Activated naive CD4-positive, alpha-beta T cell treated with anti-CD3 and anti-CD28 coated beads, Interleukin-2, amount 50 U/mL, for 24 hours (primary cell): Measurements from ENCODE around the gene GUCY2F.

Experiments used
- H3K27ac Mint-ChIP-seq: one replicate; pipeline ENCODE4 v1.8.0; 2021; ENCODE audit warnings: mild to moderate bottlenecking, mixed read lengths
- H3K27me3 Mint-ChIP-seq: one replicate; pipeline ENCODE4 v1.8.0; 2021; ENCODE audit warnings: mixed read lengths
- H3K36me3 Mint-ChIP-seq: one replicate; pipeline ENCODE4 v1.8.0; 2021; ENCODE audit warnings: mixed read lengths
- H3K4me1 Mint-ChIP-seq: one replicate; pipeline ENCODE4 v1.8.0; 2021; ENCODE audit warnings: mixed read lengths
- H3K4me3 Mint-ChIP-seq: one replicate; pipeline ENCODE4 v1.8.0; 2021; ENCODE audit warnings: mild to moderate bottlenecking, mixed read lengths
- H3K9me3 Mint-ChIP-seq: one replicate; pipeline ENCODE4 v1.8.0; 2021; ENCODE audit warnings: mixed read lengths

The GUCY2F gene

GRCh38 chrX:109441266-109441665 is 40.6 kb downstream of the GUCY2F start:
- no peaks in the 10 kb centered on the region for H3K27me3 Mint-ChIP-seq
- no peak overlapping the region for H3K4me3 Mint-ChIP-seq
- H3K36me3 Mint-ChIP-seq = no peaks in the 10 kb centered on the region
- H3K4me1 Mint-ChIP-seq = no peaks in the 10 kb centered on the region
- H3K27ac Mint-ChIP-seq = no peak overlapping the region
- no peaks in the 10 kb centered on the region for H3K9me3 Mint-ChIP-seq

- no peak overlapping the region for H3K27ac Mint-ChIP-seq
- H3K9me3 Mint-ChIP-seq = no peaks in the 10 kb centered on the region
- H3K4me3 Mint-ChIP-seq = no peak overlapping the region
- H3K4me1 Mint-ChIP-seq = no peaks in the 10 kb centered on the region
- H3K36me3 Mint-ChIP-seq = no peaks in the 10 kb centered on the region
- H3K27me3 Mint-ChIP-seq = no peaks in the 10 kb centered on the region
Observed at GRCh38 chrX:109440475-109440874, 41.4 kb downstream of the GUCY2F start.

GRCh38 chrX:109409181-109409580 is 72.7 kb downstream of the GUCY2F start:
- Mint-ChIP-seq H3K36me3 (no peaks in the 10 kb centered on the region), H3K27me3 (peaks cover 6% of the 10 kb centered on the region), H3K4me1 (no peaks in the 10 kb centered on the region), H3K4me3 (no peak overlapping the region), H3K9me3 (no peaks in the 10 kb centered on the region), H3K27ac (no peak overlapping the region)

- no peaks in the 10 kb centered on the region for H3K9me3 Mint-ChIP-seq
- H3K27ac Mint-ChIP-seq = no peak overlapping the region
- no peak overlapping the region for H3K4me3 Mint-ChIP-seq
- no peaks in the 10 kb centered on the region for H3K27me3 Mint-ChIP-seq
- no peaks in the 10 kb centered on the region for H3K4me1 Mint-ChIP-seq
- H3K36me3 Mint-ChIP-seq = no peaks in the 10 kb centered on the region
Observed at GRCh38 chrX:109403922-109404321, 78.0 kb downstream of the GUCY2F start.

GRCh38 chrX:109399831-109400230 is 82.1 kb downstream of the GUCY2F start:
- Mint-ChIP-seq H3K36me3 (no peaks in the 10 kb centered on the region), H3K4me3 (no peak overlapping the region), H3K27ac (no peak overlapping the region), H3K27me3 (peaks cover 3% of the 10 kb centered on the region), H3K4me1 (no peaks in the 10 kb centered on the region), H3K9me3 (no peaks in the 10 kb centered on the region)

- Mint-ChIP-seq H3K27ac (no peak overlapping the region), H3K4me3 (no peak overlapping the region), H3K4me1 (no peaks in the 10 kb centered on the region), H3K36me3 (no peaks in the 10 kb centered on the region), H3K9me3 (no peaks in the 10 kb centered on the region), H3K27me3 (peaks cover 3% of the 10 kb centered on the region)
Observed at GRCh38 chrX:109398833-109399232, 83.1 kb downstream of the GUCY2F start.

GRCh38 chrX:109398061-109398460 is 83.8 kb downstream of the GUCY2F start:
- H3K4me3 Mint-ChIP-seq = no peak overlapping the region
- H3K36me3 Mint-ChIP-seq = no peaks in the 10 kb centered on the region
- no peaks in the 10 kb centered on the region for H3K9me3 Mint-ChIP-seq
- peaks cover 3% of the 10 kb centered on the region for H3K27me3 Mint-ChIP-seq
- no peaks in the 10 kb centered on the region for H3K4me1 Mint-ChIP-seq
- no peak overlapping the region for H3K27ac Mint-ChIP-seq

- no peak overlapping the region for H3K4me3 Mint-ChIP-seq
- peaks cover 3% of the 10 kb centered on the region for H3K27me3 Mint-ChIP-seq
- no peaks in the 10 kb centered on the region for H3K4me1 Mint-ChIP-seq
- no peaks in the 10 kb centered on the region for H3K36me3 Mint-ChIP-seq
- no peaks in the 10 kb centered on the region for H3K9me3 Mint-ChIP-seq
- no peak overlapping the region for H3K27ac Mint-ChIP-seq
Observed at GRCh38 chrX:109393859-109394258, 88.0 kb downstream of the GUCY2F start.

GRCh38 chrX:109392895-109393294 is 89.0 kb downstream of the GUCY2F start:
- Mint-ChIP-seq H3K27me3 (peaks cover 2% of the 10 kb centered on the region), H3K9me3 (no peaks in the 10 kb centered on the region), H3K4me1 (no peaks in the 10 kb centered on the region), H3K36me3 (no peaks in the 10 kb centered on the region), H3K4me3 (no peak overlapping the region), H3K27ac (no peak overlapping the region)

GRCh38 chrX:109390556-109390955 is 91.3 kb downstream of the GUCY2F start:
- Mint-ChIP-seq H3K27me3 (no peaks in the 10 kb centered on the region), H3K4me3 (no peak overlapping the region), H3K4me1 (no peaks in the 10 kb centered on the region), H3K36me3 (no peaks in the 10 kb centered on the region), H3K9me3 (no peaks in the 10 kb centered on the region), H3K27ac (no peak overlapping the region)

- Mint-ChIP-seq H3K27ac (no peak overlapping the region), H3K9me3 (no peaks in the 10 kb centered on the region), H3K36me3 (no peaks in the 10 kb centered on the region), H3K4me1 (no peaks in the 10 kb centered on the region), H3K27me3 (no peaks in the 10 kb centered on the region), H3K4me3 (no peak overlapping the region)
Observed at GRCh38 chrX:109389917-109390316, 92.0 kb downstream of the GUCY2F start.

- Mint-ChIP-seq H3K27ac (no peak overlapping the region), H3K9me3 (no peaks in the 10 kb centered on the region), H3K36me3 (no peaks in the 10 kb centered on the region), H3K4me1 (no peaks in the 10 kb centered on the region), H3K27me3 (no peaks in the 10 kb centered on the region), H3K4me3 (no peak overlapping the region)
Observed at GRCh38 chrX:109384699-109385098, 97.2 kb downstream of the GUCY2F start.

- H3K9me3 Mint-ChIP-seq = no peaks in the 10 kb centered on the region
- no peaks in the 10 kb centered on the region for H3K36me3 Mint-ChIP-seq
- no peaks in the 10 kb centered on the region for H3K27me3 Mint-ChIP-seq
- no peaks in the 10 kb centered on the region for H3K4me1 Mint-ChIP-seq
- H3K4me3 Mint-ChIP-seq = no peak overlapping the region
- H3K27ac Mint-ChIP-seq = no peak overlapping the region
Observed at GRCh38 chrX:109382332-109382731, 99.6 kb downstream of the GUCY2F start.

GRCh38 chrX:109378281-109378680 is 103.6 kb downstream of the GUCY2F start:
- Mint-ChIP-seq H3K36me3 (no peaks in the 10 kb centered on the region), H3K27ac (no peak overlapping the region), H3K9me3 (no peaks in the 10 kb centered on the region), H3K4me1 (no peaks in the 10 kb centered on the region), H3K27me3 (peaks cover 3% of the 10 kb centered on the region), H3K4me3 (no peak overlapping the region)

GRCh38 chrX:109374262-109374960 is 107.5 kb downstream of the GUCY2F start:
- no peak overlapping the region for H3K4me3 Mint-ChIP-seq
- H3K9me3 Mint-ChIP-seq = no peaks in the 10 kb centered on the region
- no peaks in the 10 kb centered on the region for H3K4me1 Mint-ChIP-seq
- no peaks in the 10 kb centered on the region for H3K36me3 Mint-ChIP-seq
- H3K27ac Mint-ChIP-seq = no peak overlapping the region
- peaks cover 5% of the 10 kb centered on the region for H3K27me3 Mint-ChIP-seq

- Mint-ChIP-seq H3K36me3 (no peaks in the 10 kb centered on the region), H3K4me1 (no peaks in the 10 kb centered on the region), H3K9me3 (no peaks in the 10 kb centered on the region), H3K27ac (no peak overlapping the region), H3K4me3 (no peak overlapping the region), H3K27me3 (peaks cover 5% of the 10 kb centered on the region)
Observed at GRCh38 chrX:109373468-109373867, 108.4 kb downstream of the GUCY2F start.

- Mint-ChIP-seq H3K27me3 (peaks cover 5% of the 10 kb centered on the region), H3K4me3 (no peak overlapping the region), H3K36me3 (no peaks in the 10 kb centered on the region), H3K27ac (no peak overlapping the region), H3K4me1 (no peaks in the 10 kb centered on the region), H3K9me3 (no peaks in the 10 kb centered on the region)
Observed at GRCh38 chrX:109372716-109373115, 109.2 kb downstream of the GUCY2F start.
